Measurements from ENCODE around the gene LRP1B. TPM values are rescaled to one million over a fixed set of nuclear protein-coding genes. Genes with fewer than 3 reads are reported as not detected.

The LRP1B gene
- total RNA-seq, 1 experiment from 2014 or later = 0.52 TPM

DNA sequence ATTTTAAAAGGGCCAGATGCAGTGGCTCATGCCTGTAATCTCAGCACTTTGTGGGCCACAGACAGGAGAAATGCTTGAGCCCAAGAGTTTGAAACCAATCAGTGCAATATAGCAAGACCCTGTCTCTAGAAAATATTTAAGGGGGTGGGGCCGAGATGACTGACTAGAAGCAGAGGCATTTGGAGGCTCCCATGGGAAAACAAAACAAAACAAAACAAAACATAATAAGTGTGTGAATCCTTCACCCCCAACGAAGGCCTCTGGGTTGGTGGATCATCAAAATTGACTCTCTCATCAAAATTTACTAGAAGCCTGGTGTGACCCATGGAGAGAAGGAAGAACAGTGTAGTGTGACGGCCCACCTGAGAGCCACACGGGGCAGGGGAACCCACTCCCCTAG is 560.9 kb downstream of the LRP1B start (continued):
- TF ChIP-seq, protein P1, sequence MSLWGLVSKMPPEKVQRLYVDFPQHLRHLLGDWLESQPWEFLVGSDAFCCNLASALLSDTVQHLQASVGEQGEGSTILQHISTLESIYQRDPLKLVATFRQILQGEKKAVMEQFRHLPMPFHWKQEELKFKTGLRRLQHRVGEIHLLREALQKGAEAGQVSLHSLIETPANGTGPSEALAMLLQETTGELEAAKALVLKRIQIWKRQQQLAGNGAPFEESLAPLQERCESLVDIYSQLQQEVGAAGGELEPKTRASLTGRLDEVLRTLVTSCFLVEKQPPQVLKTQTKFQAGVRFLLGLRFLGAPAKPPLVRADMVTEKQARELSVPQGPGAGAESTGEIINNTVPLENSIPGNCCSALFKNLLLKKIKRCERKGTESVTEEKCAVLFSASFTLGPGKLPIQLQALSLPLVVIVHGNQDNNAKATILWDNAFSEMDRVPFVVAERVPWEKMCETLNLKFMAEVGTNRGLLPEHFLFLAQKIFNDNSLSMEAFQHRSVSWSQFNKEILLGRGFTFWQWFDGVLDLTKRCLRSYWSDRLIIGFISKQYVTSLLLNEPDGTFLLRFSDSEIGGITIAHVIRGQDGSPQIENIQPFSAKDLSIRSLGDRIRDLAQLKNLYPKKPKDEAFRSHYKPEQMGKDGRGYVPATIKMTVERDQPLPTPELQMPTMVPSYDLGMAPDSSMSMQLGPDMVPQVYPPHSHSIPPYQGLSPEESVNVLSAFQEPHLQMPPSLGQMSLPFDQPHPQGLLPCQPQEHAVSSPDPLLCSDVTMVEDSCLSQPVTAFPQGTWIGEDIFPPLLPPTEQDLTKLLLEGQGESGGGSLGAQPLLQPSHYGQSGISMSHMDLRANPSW (CRISPR knock-in tag; conservative IDR thresholded peaks at IDR 0.05; ENCODE audit: low read depth) = no peak
- TF ChIP-seq ZNF138 (CRISPR knock-in tag; conservative IDR thresholded peaks at IDR 0.05) (no peak), ATF1 (CRISPR knock-in tag; IDR thresholded peaks at IDR 0.05) (no peak)

DNA sequence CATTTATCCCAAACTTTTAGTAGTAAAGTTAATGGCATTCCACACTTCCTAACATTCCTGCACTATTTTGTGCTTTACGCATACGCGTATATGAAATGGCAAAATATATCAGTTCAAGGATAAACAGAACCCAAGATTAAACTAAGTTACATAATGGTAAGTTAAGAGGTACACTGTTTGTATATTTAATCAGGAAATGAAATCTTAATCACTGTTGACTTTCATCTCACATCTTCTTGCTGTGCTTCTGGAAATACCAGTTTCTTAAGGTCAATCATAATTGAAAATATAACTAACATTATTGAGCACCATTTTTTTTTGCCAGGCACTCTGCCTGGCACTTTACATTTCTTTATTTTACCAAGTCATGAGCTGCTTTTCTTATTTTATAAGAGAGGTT is 565.2 kb downstream of the LRP1B start:
- Mint-ChIP-seq H3K4me1 (peaks cover 15% of the 10 kb centered on the region), H3K4me3 (no peak overlapping the region), H3K27me3 (ENCODE audit: low read depth) (no peaks in the 10 kb centered on the region), H3K36me3 (no peaks in the 10 kb centered on the region), H3K27ac (no peak overlapping the region), H3K9me3 (no peaks in the 10 kb centered on the region)
- no peak for ATAC-seq
- CTCF ChIA-PET = interaction anchor here (1.2 kb wide), 1 partner anchor 11 kb away, joined by 5 read pairs; no protein-coding TSS in a partner anchor
- POLR2A ChIA-PET = no interaction called here
- no peak for DNase-seq (ENCODE audit: low spot score)
- TF ChIP-seq, protein P2, sequence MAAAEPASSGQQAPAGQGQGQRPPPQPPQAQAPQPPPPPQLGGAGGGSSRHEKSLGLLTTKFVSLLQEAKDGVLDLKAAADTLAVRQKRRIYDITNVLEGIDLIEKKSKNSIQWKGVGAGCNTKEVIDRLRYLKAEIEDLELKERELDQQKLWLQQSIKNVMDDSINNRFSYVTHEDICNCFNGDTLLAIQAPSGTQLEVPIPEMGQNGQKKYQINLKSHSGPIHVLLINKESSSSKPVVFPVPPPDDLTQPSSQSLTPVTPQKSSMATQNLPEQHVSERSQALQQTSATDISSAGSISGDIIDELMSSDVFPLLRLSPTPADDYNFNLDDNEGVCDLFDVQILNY (CRISPR knock-in tag; IDR thresholded peaks at IDR 0.05) = no peak
- TF ChIP-seq ZNF416 (CRISPR knock-in tag; IDR thresholded peaks at IDR 0.05) (no peak), ESRRA (CRISPR knock-in tag; IDR thresholded peaks at IDR 0.05; ENCODE audit: borderline replicate concordance) (no peak), ATF1 (CRISPR knock-in tag; IDR thresholded peaks at IDR 0.05) (no peak), JAZF1 (CRISPR knock-in tag; IDR thresholded peaks at IDR 0.05) (no peak)
- TF ChIP-seq, protein P3, sequence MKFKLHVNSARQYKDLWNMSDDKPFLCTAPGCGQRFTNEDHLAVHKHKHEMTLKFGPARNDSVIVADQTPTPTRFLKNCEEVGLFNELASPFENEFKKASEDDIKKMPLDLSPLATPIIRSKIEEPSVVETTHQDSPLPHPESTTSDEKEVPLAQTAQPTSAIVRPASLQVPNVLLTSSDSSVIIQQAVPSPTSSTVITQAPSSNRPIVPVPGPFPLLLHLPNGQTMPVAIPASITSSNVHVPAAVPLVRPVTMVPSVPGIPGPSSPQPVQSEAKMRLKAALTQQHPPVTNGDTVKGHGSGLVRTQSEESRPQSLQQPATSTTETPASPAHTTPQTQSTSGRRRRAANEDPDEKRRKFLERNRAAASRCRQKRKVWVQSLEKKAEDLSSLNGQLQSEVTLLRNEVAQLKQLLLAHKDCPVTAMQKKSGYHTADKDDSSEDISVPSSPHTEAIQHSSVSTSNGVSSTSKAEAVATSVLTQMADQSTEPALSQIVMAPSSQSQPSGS (CRISPR knock-in tag; IDR thresholded peaks at IDR 0.05; ENCODE audit: borderline replicate concordance, low read depth) = no peak

DNA sequence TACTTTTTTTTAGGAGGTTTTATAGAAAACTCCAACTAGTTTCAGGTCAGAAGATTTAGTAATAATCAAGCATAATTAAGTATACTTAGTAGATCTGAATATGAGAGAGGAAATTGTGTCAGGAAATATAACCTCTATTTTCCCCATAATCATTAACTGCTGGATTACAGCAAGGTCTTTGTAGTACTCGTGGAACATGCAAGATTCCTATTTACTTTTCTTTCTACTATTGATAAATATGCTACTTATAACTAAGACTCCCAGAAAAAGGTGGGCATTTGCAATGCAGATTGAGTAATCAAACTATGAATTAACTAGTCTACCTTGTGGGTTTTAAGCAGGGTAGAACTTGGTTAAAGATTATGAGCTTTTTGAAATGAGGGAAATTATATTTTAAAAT is 570.1 kb downstream of the LRP1B start:
- Mint-ChIP-seq H3K27ac (no peak overlapping the region), H3K27me3 (ENCODE audit: low read depth) (no peaks in the 10 kb centered on the region), H3K9me3 (no peaks in the 10 kb centered on the region), H3K4me3 (no peak overlapping the region), H3K4me1 (peaks cover 28% of the 10 kb centered on the region), H3K36me3 (no peaks in the 10 kb centered on the region)
- ChIA-PET CTCF (no interaction called here), POLR2A (no interaction called here)
- no peak for DNase-seq (ENCODE audit: low spot score)
- ATAC-seq = no peak
- TF ChIP-seq, protein P4, sequence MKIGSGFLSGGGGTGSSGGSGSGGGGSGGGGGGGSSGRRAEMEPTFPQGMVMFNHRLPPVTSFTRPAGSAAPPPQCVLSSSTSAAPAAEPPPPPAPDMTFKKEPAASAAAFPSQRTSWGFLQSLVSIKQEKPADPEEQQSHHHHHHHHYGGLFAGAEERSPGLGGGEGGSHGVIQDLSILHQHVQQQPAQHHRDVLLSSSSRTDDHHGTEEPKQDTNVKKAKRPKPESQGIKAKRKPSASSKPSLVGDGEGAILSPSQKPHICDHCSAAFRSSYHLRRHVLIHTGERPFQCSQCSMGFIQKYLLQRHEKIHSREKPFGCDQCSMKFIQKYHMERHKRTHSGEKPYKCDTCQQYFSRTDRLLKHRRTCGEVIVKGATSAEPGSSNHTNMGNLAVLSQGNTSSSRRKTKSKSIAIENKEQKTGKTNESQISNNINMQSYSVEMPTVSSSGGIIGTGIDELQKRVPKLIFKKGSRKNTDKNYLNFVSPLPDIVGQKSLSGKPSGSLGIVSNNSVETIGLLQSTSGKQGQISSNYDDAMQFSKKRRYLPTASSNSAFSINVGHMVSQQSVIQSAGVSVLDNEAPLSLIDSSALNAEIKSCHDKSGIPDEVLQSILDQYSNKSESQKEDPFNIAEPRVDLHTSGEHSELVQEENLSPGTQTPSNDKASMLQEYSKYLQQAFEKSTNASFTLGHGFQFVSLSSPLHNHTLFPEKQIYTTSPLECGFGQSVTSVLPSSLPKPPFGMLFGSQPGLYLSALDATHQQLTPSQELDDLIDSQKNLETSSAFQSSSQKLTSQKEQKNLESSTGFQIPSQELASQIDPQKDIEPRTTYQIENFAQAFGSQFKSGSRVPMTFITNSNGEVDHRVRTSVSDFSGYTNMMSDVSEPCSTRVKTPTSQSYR (CRISPR knock-in tag; IDR thresholded peaks at IDR 0.05) = no peak
- TF ChIP-seq CREM (CRISPR knock-in tag; IDR thresholded peaks at IDR 0.05) = no peak
- TF ChIP-seq FOXP1 (CRISPR knock-in tag; IDR thresholded peaks at IDR 0.05; ENCODE audit: borderline replicate concordance) = no peak
- TF ChIP-seq, protein P5, sequence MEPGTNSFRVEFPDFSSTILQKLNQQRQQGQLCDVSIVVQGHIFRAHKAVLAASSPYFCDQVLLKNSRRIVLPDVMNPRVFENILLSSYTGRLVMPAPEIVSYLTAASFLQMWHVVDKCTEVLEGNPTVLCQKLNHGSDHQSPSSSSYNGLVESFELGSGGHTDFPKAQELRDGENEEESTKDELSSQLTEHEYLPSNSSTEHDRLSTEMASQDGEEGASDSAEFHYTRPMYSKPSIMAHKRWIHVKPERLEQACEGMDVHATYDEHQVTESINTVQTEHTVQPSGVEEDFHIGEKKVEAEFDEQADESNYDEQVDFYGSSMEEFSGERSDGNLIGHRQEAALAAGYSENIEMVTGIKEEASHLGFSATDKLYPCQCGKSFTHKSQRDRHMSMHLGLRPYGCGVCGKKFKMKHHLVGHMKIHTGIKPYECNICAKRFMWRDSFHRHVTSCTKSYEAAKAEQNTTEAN (CRISPR knock-in tag; IDR thresholded peaks at IDR 0.05) = no peak
- TF ChIP-seq ZNF396 (CRISPR knock-in tag; IDR thresholded peaks at IDR 0.05; ENCODE audit: borderline replicate concordance) = no peak
- no peak for TF ChIP-seq OVOL2 (CRISPR knock-in tag; IDR thresholded peaks at IDR 0.05; ENCODE audit: borderline replicate concordance)
- TF ChIP-seq, protein P6, sequence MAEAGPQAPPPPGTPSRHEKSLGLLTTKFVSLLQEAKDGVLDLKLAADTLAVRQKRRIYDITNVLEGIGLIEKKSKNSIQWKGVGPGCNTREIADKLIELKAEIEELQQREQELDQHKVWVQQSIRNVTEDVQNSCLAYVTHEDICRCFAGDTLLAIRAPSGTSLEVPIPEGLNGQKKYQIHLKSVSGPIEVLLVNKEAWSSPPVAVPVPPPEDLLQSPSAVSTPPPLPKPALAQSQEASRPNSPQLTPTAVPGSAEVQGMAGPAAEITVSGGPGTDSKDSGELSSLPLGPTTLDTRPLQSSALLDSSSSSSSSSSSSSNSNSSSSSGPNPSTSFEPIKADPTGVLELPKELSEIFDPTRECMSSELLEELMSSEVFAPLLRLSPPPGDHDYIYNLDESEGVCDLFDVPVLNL (CRISPR knock-in tag; IDR thresholded peaks at IDR 0.05; ENCODE audit: borderline replicate concordance, low read depth) = no peak
- TF ChIP-seq GABPB1 (CRISPR knock-in tag; IDR thresholded peaks at IDR 0.05) = no peak
- no peak for TF ChIP-seq MXD4 (CRISPR knock-in tag; IDR thresholded peaks at IDR 0.05; ENCODE audit: borderline replicate concordance)
- no peak for TF ChIP-seq HMGA2 (CRISPR knock-in tag; IDR thresholded peaks at IDR 0.05)
- TF ChIP-seq, protein P7, sequence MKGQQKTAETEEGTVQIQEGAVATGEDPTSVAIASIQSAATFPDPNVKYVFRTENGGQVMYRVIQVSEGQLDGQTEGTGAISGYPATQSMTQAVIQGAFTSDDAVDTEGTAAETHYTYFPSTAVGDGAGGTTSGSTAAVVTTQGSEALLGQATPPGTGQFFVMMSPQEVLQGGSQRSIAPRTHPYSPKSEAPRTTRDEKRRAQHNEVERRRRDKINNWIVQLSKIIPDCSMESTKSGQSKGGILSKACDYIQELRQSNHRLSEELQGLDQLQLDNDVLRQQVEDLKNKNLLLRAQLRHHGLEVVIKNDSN (CRISPR knock-in tag; IDR thresholded peaks at IDR 0.05) = no peak
- TF ChIP-seq, protein P8, sequence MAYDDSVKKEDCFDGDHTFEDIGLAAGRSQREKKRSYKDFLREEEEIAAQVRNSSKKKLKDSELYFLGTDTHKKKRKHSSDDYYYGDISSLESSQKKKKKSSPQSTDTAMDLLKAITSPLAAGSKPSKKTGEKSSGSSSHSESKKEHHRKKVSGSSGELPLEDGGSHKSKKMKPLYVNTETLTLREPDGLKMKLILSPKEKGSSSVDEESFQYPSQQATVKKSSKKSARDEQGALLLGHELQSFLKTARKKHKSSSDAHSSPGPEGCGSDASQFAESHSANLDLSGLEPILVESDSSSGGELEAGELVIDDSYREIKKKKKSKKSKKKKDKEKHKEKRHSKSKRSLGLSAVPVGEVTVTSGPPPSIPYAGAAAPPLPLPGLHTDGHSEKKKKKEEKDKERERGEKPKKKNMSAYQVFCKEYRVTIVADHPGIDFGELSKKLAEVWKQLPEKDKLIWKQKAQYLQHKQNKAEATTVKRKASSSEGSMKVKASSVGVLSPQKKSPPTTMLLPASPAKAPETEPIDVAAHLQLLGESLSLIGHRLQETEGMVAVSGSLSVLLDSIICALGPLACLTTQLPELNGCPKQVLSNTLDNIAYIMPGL (CRISPR knock-in tag; IDR thresholded peaks at IDR 0.05) = no peak
- TF ChIP-seq NFATC4 (CRISPR knock-in tag; IDR thresholded peaks at IDR 0.05) = no peak

Data from WTC11 (cell line).